ENCODE results near the gene MGMT. TPM values are rescaled to one million over a fixed set of nuclear protein-coding genes. Genes with fewer than 3 reads are reported as not detected.

Gene MGMT
- total RNA-seq, 1 experiment from 2014 or later: 21.1 TPM

- H3K36me3 ChIP-seq: no peaks in the 10 kb centered on the region
- H3K27me3 ChIP-seq: no peaks in the 10 kb centered on the region
- no peak for DNase-seq
- no peak overlapping the region for H3K4me3 ChIP-seq
- H3K9me3 ChIP-seq: no peaks in the 10 kb centered on the region
These were observed 213.8 kb downstream of the MGMT start for GRCh38 chr10:129680661-129681344.

- H3K36me3 ChIP-seq: no peaks in the 10 kb centered on the region
- DNase-seq: no peak
- H3K27me3 ChIP-seq: no peaks in the 10 kb centered on the region
- no peaks in the 10 kb centered on the region for H3K9me3 ChIP-seq
- no peak overlapping the region for H3K4me3 ChIP-seq
These were observed 214.8 kb downstream of the MGMT start for GRCh38 chr10:129681856-129682255.

GRCh38 chr10:129683519-129683918 is 216.5 kb downstream of the MGMT start:
- DNase-seq: no peak
- Histone ChIP-seq H3K4me3 (no peak overlapping the region), H3K9me3 (no peaks in the 10 kb centered on the region), H3K27me3 (no peaks in the 10 kb centered on the region), H3K36me3 (no peaks in the 10 kb centered on the region)

DNA sequence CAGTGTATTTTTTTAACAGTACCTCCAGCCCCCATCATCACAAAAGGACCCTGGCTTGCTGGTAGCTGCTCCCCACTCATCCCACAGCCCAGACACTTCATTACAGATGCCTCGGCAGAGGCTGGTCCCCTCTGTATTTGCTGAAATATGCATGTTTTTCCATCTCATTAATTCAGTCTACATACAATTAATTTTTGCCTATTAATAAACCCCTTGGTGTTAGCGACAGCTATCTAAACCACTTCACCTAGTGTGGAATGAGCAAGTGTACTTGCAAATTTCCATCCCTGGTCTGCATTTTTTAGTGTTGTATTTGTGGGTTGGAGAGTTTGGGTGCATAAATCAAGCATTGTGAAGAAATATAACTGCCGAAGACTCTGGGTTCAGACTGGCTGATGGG is 216.9 kb downstream of the MGMT start:
- H3K9me3 ChIP-seq: no peaks in the 10 kb centered on the region
- H3K27me3 ChIP-seq: no peaks in the 10 kb centered on the region

GRCh38 chr10:129685271-129685670 is 218.2 kb downstream of the MGMT start:
- Histone ChIP-seq H3K4me3 (no peak overlapping the region), H3K36me3 (no peaks in the 10 kb centered on the region)

More for the DNA sequence above, 216.9 kb downstream of the MGMT start:
- Histone ChIP-seq H3K4me3 (no peak overlapping the region), H3K36me3 (no peaks in the 10 kb centered on the region)
- DNase-seq: no peak

DNA sequence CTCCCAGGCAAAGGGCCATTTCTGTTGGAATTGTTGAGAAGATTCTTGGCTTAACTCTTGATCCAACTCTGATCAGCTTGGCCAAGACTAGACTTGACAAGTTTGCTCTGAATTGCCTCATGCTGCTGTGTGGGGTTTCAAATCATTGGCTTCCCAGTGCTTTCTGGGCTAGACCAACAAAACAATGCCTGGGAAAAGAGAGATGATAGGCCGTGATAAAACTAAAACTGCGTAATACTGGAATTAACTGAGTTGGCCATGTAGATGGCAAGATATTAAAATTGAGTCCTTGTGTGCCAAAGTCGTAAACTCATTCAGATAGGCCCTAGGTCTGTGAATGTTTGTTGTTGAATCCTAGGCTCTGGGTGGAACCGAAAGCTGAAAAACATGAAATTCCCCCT is 222.6 kb downstream of the MGMT start:
- peak; percentile 80 for DNase-seq
- Histone ChIP-seq H3K27me3 (no peaks in the 10 kb centered on the region), H3K36me3 (no peaks in the 10 kb centered on the region), H3K9me3 (no peaks in the 10 kb centered on the region), H3K4me3 (no peak overlapping the region)

More at GRCh38 chr10:129685271-129685670, 218.2 kb downstream of the MGMT start:
- DNase-seq: no peak
- Histone ChIP-seq H3K27me3 (no peaks in the 10 kb centered on the region), H3K9me3 (no peaks in the 10 kb centered on the region)

GRCh38 chr10:129690248-129691070 is 223.4 kb downstream of the MGMT start:
- Histone ChIP-seq H3K27me3 (no peaks in the 10 kb centered on the region), H3K9me3 (no peaks in the 10 kb centered on the region), H3K4me3 (no peak overlapping the region), H3K36me3 (no peaks in the 10 kb centered on the region)
- DNase-seq: peak; percentile 51

- no peak overlapping the region for H3K4me3 ChIP-seq
- no peaks in the 10 kb centered on the region for H3K9me3 ChIP-seq
- no peaks in the 10 kb centered on the region for H3K36me3 ChIP-seq
- no peaks in the 10 kb centered on the region for H3K27me3 ChIP-seq
- no peak for DNase-seq
These were observed 225.7 kb downstream of the MGMT start for GRCh38 chr10:129692695-129693094.

DNA sequence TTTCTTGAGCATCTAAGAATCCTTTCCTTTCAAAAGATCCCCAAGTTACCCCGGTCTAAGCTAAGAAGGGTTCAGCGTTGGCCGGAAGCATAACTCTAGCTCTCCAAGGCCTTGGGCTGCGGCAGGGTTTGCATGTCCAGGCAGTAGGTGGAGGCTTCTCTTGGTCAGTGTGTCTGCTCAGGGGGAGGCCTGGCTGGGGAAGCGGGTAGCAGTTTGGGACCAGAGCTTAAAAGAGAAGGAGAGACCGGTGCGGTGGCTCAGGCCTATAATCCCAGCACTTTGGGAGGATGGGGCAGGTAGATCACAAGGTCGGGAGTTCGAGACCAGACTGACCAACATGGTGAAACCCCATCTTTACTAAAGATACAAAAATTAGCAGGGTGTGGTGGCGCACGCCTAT is 226.3 kb downstream of the MGMT start:
- no peaks in the 10 kb centered on the region for H3K9me3 ChIP-seq
- H3K4me3 ChIP-seq: no peak overlapping the region
- no peaks in the 10 kb centered on the region for H3K27me3 ChIP-seq
- H3K36me3 ChIP-seq: no peaks in the 10 kb centered on the region
- no peak for DNase-seq

DNA sequence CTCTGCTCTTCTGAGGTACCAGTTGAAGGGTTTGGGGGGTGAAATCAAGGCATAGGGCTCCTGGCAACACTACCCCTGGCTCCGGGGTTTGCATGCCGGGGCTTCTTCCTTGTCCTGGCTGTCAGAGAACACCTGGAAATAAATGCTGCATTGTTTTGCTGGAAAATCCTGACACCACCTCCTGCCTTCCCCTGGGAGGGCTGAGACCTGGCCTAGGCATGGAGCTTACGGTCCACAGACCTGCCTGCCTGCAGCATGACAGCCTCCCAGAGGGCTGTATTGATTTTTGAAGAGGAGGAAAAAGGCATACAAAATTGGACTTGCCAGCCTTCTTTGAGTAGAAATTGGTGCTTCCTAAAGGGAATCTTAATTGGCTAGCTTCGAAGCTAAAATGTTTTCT is 227.1 kb downstream of the MGMT start:
- no peak for DNase-seq
- H3K9me3 ChIP-seq: no peaks in the 10 kb centered on the region
- H3K27me3 ChIP-seq: no peaks in the 10 kb centered on the region
- H3K36me3 ChIP-seq: no peaks in the 10 kb centered on the region
- no peak overlapping the region for H3K4me3 ChIP-seq

DNA sequence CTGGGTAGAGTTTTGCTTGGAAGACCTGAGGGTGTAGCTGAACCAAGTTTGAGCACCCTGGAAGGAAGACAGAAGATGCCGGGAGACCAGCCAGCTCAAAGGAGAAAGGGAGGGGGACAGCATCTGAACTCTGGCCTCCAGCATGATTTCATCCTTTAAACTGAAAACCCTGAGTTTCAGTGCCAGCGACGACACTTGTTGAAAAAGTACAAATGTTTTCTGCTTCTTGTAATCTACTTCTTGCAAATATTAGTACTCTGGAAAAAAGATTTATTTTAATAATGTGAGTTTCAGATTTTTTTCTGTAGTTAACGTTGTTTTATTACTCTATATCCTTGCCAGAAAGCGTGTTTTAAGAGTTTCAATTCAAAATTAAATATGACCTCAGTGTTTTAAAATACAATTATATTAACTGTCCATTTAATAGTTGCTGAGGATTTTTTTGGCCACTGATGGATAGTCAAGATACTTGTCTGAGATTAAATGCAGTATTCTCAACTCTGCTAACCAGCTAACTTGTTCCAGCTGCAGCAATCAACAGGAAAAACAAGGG is 227.7 kb downstream of the MGMT start:
- no peaks in the 10 kb centered on the region for H3K36me3 ChIP-seq
- no peaks in the 10 kb centered on the region for H3K27me3 ChIP-seq
- DNase-seq: peak; percentile 72
- H3K4me3 ChIP-seq: no peak overlapping the region
- H3K9me3 ChIP-seq: no peaks in the 10 kb centered on the region

DNA sequence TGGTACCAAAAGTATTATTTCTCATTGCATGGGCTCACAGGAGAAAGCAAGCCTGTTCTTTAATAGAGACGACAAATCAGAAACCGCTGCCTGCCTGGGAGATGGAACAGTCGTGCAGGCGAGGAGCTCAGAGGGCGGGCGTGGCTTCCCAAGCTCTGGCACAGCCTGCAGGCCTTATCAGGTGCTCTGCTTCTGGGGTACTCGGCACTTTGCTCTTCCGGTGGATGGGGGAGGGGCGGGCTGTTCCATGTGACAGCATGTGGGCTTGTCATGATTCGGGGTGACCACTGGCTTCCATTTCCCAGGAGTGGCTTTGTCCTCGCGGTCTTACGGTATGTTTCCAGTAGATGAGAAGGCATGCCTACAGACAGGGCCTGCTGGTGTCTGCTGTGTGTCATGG is 228.6 kb downstream of the MGMT start:
- no peaks in the 10 kb centered on the region for H3K27me3 ChIP-seq
- DNase-seq: no peak
- no peaks in the 10 kb centered on the region for H3K36me3 ChIP-seq
- no peaks in the 10 kb centered on the region for H3K9me3 ChIP-seq
- H3K4me3 ChIP-seq: no peak overlapping the region

DNA sequence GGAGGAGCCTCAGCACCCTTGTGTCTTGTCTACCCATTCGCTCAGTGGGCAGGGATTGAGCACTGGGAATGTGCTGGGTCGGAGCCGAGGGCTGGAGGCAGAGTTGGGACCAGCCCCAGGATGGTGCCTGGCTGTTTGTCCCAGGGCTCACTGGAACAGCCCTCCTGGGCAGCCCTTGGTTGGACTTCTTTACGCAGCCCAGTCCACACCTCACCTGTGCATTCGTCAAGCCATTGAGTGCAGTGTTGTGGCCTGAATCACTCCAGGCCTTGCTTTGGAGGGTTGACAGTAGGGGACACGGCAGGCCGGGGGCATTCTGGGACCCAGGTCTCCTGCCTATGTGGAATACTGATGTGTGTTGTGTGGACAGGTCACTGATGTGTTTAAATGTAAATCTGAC is 229.6 kb downstream of the MGMT start:
- H3K9me3 ChIP-seq: no peaks in the 10 kb centered on the region
- no peaks in the 10 kb centered on the region for H3K36me3 ChIP-seq

GRCh38 chr10:129697463-129698247 is 230.6 kb downstream of the MGMT start:
- Histone ChIP-seq H3K9me3 (no peaks in the 10 kb centered on the region), H3K4me3 (no peak overlapping the region), H3K27me3 (no peaks in the 10 kb centered on the region), H3K36me3 (no peaks in the 10 kb centered on the region)
- no peak for DNase-seq

More for the DNA sequence above, 229.6 kb downstream of the MGMT start:
- H3K4me3 ChIP-seq: no peak overlapping the region
- DNase-seq: no peak
- H3K27me3 ChIP-seq: no peaks in the 10 kb centered on the region

GRCh38 chr10:129699722-129700340 is 232.8 kb downstream of the MGMT start:
- H3K36me3 ChIP-seq: no peaks in the 10 kb centered on the region
- H3K4me3 ChIP-seq: no peak overlapping the region
- no peak for DNase-seq
- H3K27me3 ChIP-seq: no peaks in the 10 kb centered on the region
- H3K9me3 ChIP-seq: no peaks in the 10 kb centered on the region

- Histone ChIP-seq H3K27me3 (no peaks in the 10 kb centered on the region), H3K36me3 (no peaks in the 10 kb centered on the region), H3K4me3 (no peak overlapping the region), H3K9me3 (no peaks in the 10 kb centered on the region)
- DNase-seq: no peak
These were observed 235.6 kb downstream of the MGMT start for GRCh38 chr10:129702605-129703004.

All from MG63 (cell line).